HCT116 (cell line): Measurements from ENCODE around the gene KCNH6. TPM values are rescaled to one million over a fixed set of nuclear protein-coding genes. Genes with fewer than 3 reads are reported as not detected.

Experiments used
- ATAC-seq: fragments of 200-7000 bp; cut with Tn5 transposase; 2 replicates; pipeline ENCODE4 v1.9.1; 2020; ENCODE audit warnings: mild to moderate bottlenecking, moderate library complexity
- Bru-seq: library from RNA; stranded (reverse); fragments of 400-500 nt; gene quantifications from one replicate; lab custom pipeline; 2021; lab: Mats Ljungman, UMichigan
- BruChase-seq, 2 experiments: library from RNA; stranded (reverse); fragments of 400-500 nt; gene quantifications; one replicate each; lab custom pipeline; 2021; lab: Mats Ljungman, UMichigan
- BruUV-seq: library from RNA; stranded (reverse); fragments of 400-500 nt; replicated peaks from 2 replicates; lab custom pipeline; 2021; lab: Mats Ljungman, UMichigan
- CTCF ChIA-PET: fragments of 300-600 bp; sonication (Branson Sonifier 250); formaldehyde crosslinking; loops from one replicate; lab custom pipeline; 2021; ENCODE audit warnings: antibody characterized with exemption; lab: Charles Lee
- POLR2A ChIA-PET: fragments of 300-600, 350-600 bp; sonication (Branson Sonifier 250); formaldehyde crosslinking; loops from one replicate; lab custom pipeline; 2021; ENCODE audit warnings: antibody characterized with exemption; lab: Charles Lee
- RAD21 ChIA-PET, 2 experiments: fragments of 300-600 bp; sonication (Branson Sonifier 250); formaldehyde crosslinking; loops; one replicate each; lab custom pipeline; 2023; ENCODE audit warnings: low total read pairs in 2 of 2; ENCODE audit not compliant: uncharacterized antibody in 2 of 2, unreplicated experiment in 2 of 2, low non-redundant PET in 1 of 2; lab: Charles Lee
- DNase-seq: peaks from one replicate; pipeline ENCODE4 v3.0.0-alpha.2; 2010; ENCODE audit warnings: low read depth, low spot score
- H2AFZ ChIP-seq: fragments of 200-600 bp; shearing (Covaris generic), sonication (generic); 2 replicates; pipeline ENCODE4 v1.6.1; 2017; ENCODE audit warnings: low read depth, mixed run types, mixed read lengths, antibody characterized with exemption, low read length; ENCODE audit not compliant: poor library complexity, severe bottlenecking
- H3K27ac ChIP-seq: 2 replicates; pipeline ENCODE4 v1.5.1; 2012; ENCODE audit warnings: low read depth, low read length
- H3K27me3 ChIP-seq: fragments of 200-600 bp; sonication (generic); 2 replicates; pipeline ENCODE4 v1.6.1; 2016; ENCODE audit warnings: mixed run types, low read length, mixed read lengths; ENCODE audit not compliant: insufficient read depth
- H3K36me3 ChIP-seq, 2 experiments: fragments of 200-500 bp in 1 of 2; fragments of 200-600 bp in 1 of 2; sonication (Bioruptor generic) in 1 of 2; sonication (generic) in 1 of 2; 2 replicates each; pipeline versions ENCODE4 v1.5.1 to v1.6.1; 2014 to 2016; ENCODE audit warnings: low read length in 2 of 2, inconsistent platforms in 1 of 2, mixed read lengths in 1 of 2, mixed run types in 1 of 2; ENCODE audit not compliant: insufficient read depth in 2 of 2, control insufficient read depth in 1 of 2
- H3K4me1 ChIP-seq, 2 experiments: fragments of 200-600 bp in 1 of 2; sonication (generic) in 1 of 2; 2 replicates each; pipeline versions ENCODE4 v1.5.1 to v1.6.1; 2012 to 2017; ENCODE audit warnings: low read length in 2 of 2, inconsistent platforms in 1 of 2, mild to moderate bottlenecking in 1 of 2, mixed read lengths in 1 of 2, mixed run types in 1 of 2, moderate library complexity in 1 of 2; ENCODE audit not compliant: insufficient read depth in 2 of 2, control insufficient read depth in 1 of 2
- H3K4me2 ChIP-seq: fragments of 200-600 bp; sonication (generic); 2 replicates; pipeline ENCODE4 v1.6.1; 2017; ENCODE audit warnings: mixed run types, low read length, mixed read lengths
- H3K4me3 ChIP-seq, 2 experiments: fragments of 200-600 bp in 1 of 2; sonication (generic) in 1 of 2; replicated peaks in 1 of 2; 2 replicates each; pipeline ENCODE4 v1.5.1; 2011 to 2016; ENCODE audit warnings: low read length in 2 of 2, control low read depth in 1 of 2, low read depth in 1 of 2, mild to moderate bottlenecking in 1 of 2, mixed read lengths in 1 of 2, mixed run types in 1 of 2
- H3K79me2 ChIP-seq: fragments of 200-600 bp; sonication (generic); 2 replicates; pipeline ENCODE4 v1.6.1; 2017; ENCODE audit warnings: mild to moderate bottlenecking, mixed run types, low read length, moderate library complexity, mixed read lengths; ENCODE audit not compliant: insufficient read depth
- H3K9ac ChIP-seq: fragments of 200-600 bp; sonication (generic); 2 replicates; pipeline ENCODE4 v1.6.1; 2016; ENCODE audit warnings: low read length, mixed read lengths
- H3K9me2 ChIP-seq: fragments of 200-600 bp; sonication (generic), shearing (Covaris generic); 2 replicates; pipeline ENCODE4 v1.6.1; 2017; ENCODE audit warnings: mixed run types, mild to moderate bottlenecking, moderate library complexity; ENCODE audit not compliant: insufficient read depth
- H3K9me3 ChIP-seq, 2 experiments: fragments of 200-500 bp in 1 of 2; fragments of 200-600 bp in 1 of 2; sonication (Bioruptor generic) in 1 of 2; sonication (generic) in 1 of 2; 2 replicates each; pipeline ENCODE4 v1.6.1; 2014 to 2017; ENCODE audit warnings: low read length in 2 of 2, mixed read lengths in 2 of 2, inconsistent platforms in 1 of 2, low read depth in 1 of 2, mild to moderate bottlenecking in 1 of 2, mixed run types in 1 of 2, moderate library complexity in 1 of 2; ENCODE audit not compliant: control insufficient read depth in 1 of 2, insufficient read depth in 1 of 2
- H4K20me1 ChIP-seq: fragments of 200-600 bp; sonication (generic), shearing (Covaris generic); 2 replicates; pipeline ENCODE4 v1.6.1; 2017; ENCODE audit warnings: mixed run types, mild to moderate bottlenecking, moderate library complexity; ENCODE audit not compliant: insufficient read depth
- CBX3 ChIP-seq: IDR thresholded peaks from 2 replicates; pipeline ENCODE4 v1.6.1; 2012; ENCODE audit warnings: low read depth
- EGR1 ChIP-seq: IDR thresholded peaks from 2 replicates; pipeline ENCODE4 v1.6.1; 2012; ENCODE audit warnings: low read depth
- EZH2 ChIP-seq: fragments of 200-600 bp; sonication (generic); IDR thresholded peaks from 2 replicates; pipeline ENCODE4 v1.6.1; 2017; ENCODE audit warnings: antibody characterized with exemption, mixed run types
- EZH2phosphoT487 ChIP-seq: fragments of 200-600 bp; IDR thresholded peaks from 2 replicates; pipeline ENCODE4 v1.6.1; 2018; ENCODE audit warnings: antibody characterized with exemption, borderline replicate concordance
- FOSL1 ChIP-seq: IDR thresholded peaks from 2 replicates; pipeline ENCODE4 v1.6.1; 2012; ENCODE audit warnings: low read depth
- POLR2AphosphoS5 ChIP-seq: IDR thresholded peaks from 2 replicates; pipeline ENCODE4 v1.6.1; 2011; ENCODE audit warnings: mild to moderate bottlenecking, low read depth, low read length, moderate library complexity
- RAD21 ChIP-seq: IDR thresholded peaks from 2 replicates; pipeline ENCODE4 v1.6.1; 2012; ENCODE audit warnings: low read depth, mild to moderate bottlenecking
- SRF ChIP-seq: IDR thresholded peaks from 2 replicates; pipeline ENCODE4 v1.6.1; 2012; ENCODE audit warnings: low read depth
- TCF7L2 ChIP-seq: IDR thresholded peaks from 2 replicates; pipeline ENCODE4 v1.7.0; 2011; ENCODE audit warnings: borderline replicate concordance, inconsistent platforms; ENCODE audit not compliant: insufficient read depth, insufficient read length; ENCODE audit errors: extremely low read depth
- ZNF274 ChIP-seq: fragments of 200-500 bp; sonication (Bioruptor generic); IDR thresholded peaks from 2 replicates; pipeline ENCODE4 v1.6.1; 2014; ENCODE audit warnings: mild to moderate bottlenecking, low read depth, low read length, inconsistent platforms
- intact Hi-C: fragments of 100-400 bp; cut with micrococcal nuclease; formaldehyde crosslinking; loops from 2 replicates; pipeline ENCODE4 v1.10.0; 2022
- long read RNA-seq: library from polyadenylated mRNA; unstranded; transcript quantifications from one replicate; pipeline ENCODE4 v2.0.0, GENCODE V29; 2021; ENCODE audit not compliant: unreplicated experiment
- polyA plus RNA-seq: library from polyadenylated mRNA; unstranded; fragments of >200 nt; gene quantifications from 2 replicates; pipeline ENCODE4 v1.2.1, GENCODE V29; 2012; ENCODE audit warnings: missing spikeins
- total RNA-seq: library from RNA; stranded (reverse); gene quantifications from one replicate; pipeline ENCODE4 v1.2.1, GENCODE V29; 2021; ENCODE audit not compliant: unreplicated experiment
- TF ChIP-seq, protein P1 (sequence below), 3 experiments: fragments of 200-600 bp in 1 of 3; sonication (generic) in 1 of 3; IDR thresholded peaks in 2 of 3; conservative IDR thresholded peaks in 1 of 3; 2 replicates each; pipeline ENCODE4 v1.5.1; 2012 to 2017; ENCODE audit warnings: low read depth in 2 of 3, low read length in 2 of 3, antibody characterized with exemption in 1 of 3, borderline replicate concordance in 1 of 3, control low read depth in 1 of 3, mild to moderate bottlenecking in 1 of 3, mixed read lengths in 1 of 3, mixed run types in 1 of 3, moderate library complexity in 1 of 3; ENCODE audit not compliant: insufficient read depth in 1 of 3
- TF ChIP-seq, protein P2 (sequence below): IDR thresholded peaks from 2 replicates; pipeline ENCODE4 v1.6.1; 2011; ENCODE audit warnings: mild to moderate bottlenecking, low read length, moderate library complexity; ENCODE audit not compliant: insufficient replicate concordance; ENCODE audit errors: extremely low read depth

Gene KCNH6, protein sequence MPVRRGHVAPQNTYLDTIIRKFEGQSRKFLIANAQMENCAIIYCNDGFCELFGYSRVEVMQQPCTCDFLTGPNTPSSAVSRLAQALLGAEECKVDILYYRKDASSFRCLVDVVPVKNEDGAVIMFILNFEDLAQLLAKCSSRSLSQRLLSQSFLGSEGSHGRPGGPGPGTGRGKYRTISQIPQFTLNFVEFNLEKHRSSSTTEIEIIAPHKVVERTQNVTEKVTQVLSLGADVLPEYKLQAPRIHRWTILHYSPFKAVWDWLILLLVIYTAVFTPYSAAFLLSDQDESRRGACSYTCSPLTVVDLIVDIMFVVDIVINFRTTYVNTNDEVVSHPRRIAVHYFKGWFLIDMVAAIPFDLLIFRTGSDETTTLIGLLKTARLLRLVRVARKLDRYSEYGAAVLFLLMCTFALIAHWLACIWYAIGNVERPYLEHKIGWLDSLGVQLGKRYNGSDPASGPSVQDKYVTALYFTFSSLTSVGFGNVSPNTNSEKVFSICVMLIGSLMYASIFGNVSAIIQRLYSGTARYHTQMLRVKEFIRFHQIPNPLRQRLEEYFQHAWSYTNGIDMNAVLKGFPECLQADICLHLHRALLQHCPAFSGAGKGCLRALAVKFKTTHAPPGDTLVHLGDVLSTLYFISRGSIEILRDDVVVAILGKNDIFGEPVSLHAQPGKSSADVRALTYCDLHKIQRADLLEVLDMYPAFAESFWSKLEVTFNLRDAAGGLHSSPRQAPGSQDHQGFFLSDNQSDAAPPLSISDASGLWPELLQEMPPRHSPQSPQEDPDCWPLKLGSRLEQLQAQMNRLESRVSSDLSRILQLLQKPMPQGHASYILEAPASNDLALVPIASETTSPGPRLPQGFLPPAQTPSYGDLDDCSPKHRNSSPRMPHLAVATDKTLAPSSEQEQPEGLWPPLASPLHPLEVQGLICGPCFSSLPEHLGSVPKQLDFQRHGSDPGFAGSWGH
- total RNA-seq (not detected), Bru-seq, nascent RNA (percentile 6 among the genes with signal in this experiment), BruChase-seq, experiment 1, labeled RNA remaining after a 6-hour chase (percentile 4 among the genes with signal in this experiment), BruChase-seq, experiment 2, labeled RNA remaining after a 2-hour chase (percentile 9 among the genes with signal in this experiment)
- polyA plus RNA-seq: 0.03 and 0.04 TPM in 2 replicates
- long read RNA-seq: 0 reads

DNA sequence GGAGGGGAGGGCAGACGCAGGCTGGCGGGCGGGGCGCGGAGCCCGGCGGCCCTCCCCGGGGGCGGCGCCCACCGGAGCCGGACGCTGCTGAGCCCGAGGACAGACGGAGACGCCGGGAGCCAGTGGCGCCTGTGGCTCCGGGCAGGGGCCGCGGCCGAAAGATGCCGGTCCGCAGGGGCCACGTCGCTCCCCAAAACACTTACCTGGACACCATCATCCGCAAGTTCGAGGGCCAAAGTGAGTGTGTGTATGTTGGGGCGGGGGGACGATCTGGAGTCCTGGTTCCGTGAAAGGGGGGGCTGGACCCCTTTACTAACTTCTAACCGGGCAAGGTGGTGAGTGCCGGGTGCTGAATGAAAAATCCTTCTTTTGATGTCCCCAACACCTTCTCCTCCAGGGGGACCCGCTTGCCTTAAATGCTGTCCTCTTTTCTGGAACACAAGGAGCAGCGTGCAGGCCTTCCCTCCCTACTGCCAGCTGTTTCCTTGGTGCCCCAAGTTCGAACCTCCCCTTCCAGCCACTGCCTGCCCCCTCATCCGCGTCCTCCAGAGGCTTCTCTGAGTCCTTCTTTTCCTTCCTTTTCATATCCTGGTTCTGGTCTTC lies at the start of gene KCNH6:
Gene KCNH6 (plus strand): TSS at position 106 of the 603 bp plus-strand sequence. CDS start 56 bp downstream, at position 162.
- H3K27ac ChIP-seq: no peak within 1 kb of the TSS
- no peaks in the 10 kb centered on the region for H3K79me2 ChIP-seq
- ChIA-PET CTCF (interaction anchor here (0.6 to 1.0 kb wide), 2 partner anchors 89 to 98 kb away, joined by 3 read pairs; no protein-coding TSS in a partner anchor), RAD21 (no interaction called here), POLR2A (no interaction called here)
- H3K9ac ChIP-seq: no peak within 1 kb of the TSS
- BruUV-seq: no TSS peak
- no peak within 1 kb of the TSS for H3K4me3 ChIP-seq
- peaks cover 30% of the 10 kb centered on the region for H3K27me3 ChIP-seq
- ATAC-seq (peak; percentile 5; the same call in 1 of the 2 replicates), DNase-seq (no peak)
- intact Hi-C loops: no loop called here
- peaks cover 3 to 8% of the 10 kb centered on the region in 2 experiments; a peak in 3 of 4 replicates for H3K4me1 ChIP-seq
- H2AFZ ChIP-seq: no peak within 1 kb of the TSS
- no peaks in the 10 kb centered on the region for H3K9me2 ChIP-seq
- 0 out of 2 replicates have a peak within 1 kb of the TSS, but pooled peaks have one; percentile 4 for H3K4me2 ChIP-seq
- no peaks in the 10 kb centered on the region for H3K36me3 ChIP-seq
- H3K9me3 ChIP-seq: no peaks in the 10 kb centered on the region
- TF ChIP-seq POLR2AphosphoS5 (no peak), EGR1 (no peak), CBX3 (no peak), EZH2phosphoT487 (no peak), RAD21 (no peak), SRF (no peak), TCF7L2 (no peak), EZH2 (no peak), FOSL1 (no peak), ZNF274 (no peak)
- TF ChIP-seq, protein P1, sequence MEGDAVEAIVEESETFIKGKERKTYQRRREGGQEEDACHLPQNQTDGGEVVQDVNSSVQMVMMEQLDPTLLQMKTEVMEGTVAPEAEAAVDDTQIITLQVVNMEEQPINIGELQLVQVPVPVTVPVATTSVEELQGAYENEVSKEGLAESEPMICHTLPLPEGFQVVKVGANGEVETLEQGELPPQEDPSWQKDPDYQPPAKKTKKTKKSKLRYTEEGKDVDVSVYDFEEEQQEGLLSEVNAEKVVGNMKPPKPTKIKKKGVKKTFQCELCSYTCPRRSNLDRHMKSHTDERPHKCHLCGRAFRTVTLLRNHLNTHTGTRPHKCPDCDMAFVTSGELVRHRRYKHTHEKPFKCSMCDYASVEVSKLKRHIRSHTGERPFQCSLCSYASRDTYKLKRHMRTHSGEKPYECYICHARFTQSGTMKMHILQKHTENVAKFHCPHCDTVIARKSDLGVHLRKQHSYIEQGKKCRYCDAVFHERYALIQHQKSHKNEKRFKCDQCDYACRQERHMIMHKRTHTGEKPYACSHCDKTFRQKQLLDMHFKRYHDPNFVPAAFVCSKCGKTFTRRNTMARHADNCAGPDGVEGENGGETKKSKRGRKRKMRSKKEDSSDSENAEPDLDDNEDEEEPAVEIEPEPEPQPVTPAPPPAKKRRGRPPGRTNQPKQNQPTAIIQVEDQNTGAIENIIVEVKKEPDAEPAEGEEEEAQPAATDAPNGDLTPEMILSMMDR (IDR thresholded peaks at IDR 0.05 in 2 of 3, conservative IDR thresholded peaks at IDR 0.05 in 1 of 3; ENCODE audit: borderline replicate concordance in 1 of 3, insufficient read depth in 1 of 3, low read depth in 2 of 3, low read length in 2 of 3): no peak
- TF ChIP-seq, protein P2, sequence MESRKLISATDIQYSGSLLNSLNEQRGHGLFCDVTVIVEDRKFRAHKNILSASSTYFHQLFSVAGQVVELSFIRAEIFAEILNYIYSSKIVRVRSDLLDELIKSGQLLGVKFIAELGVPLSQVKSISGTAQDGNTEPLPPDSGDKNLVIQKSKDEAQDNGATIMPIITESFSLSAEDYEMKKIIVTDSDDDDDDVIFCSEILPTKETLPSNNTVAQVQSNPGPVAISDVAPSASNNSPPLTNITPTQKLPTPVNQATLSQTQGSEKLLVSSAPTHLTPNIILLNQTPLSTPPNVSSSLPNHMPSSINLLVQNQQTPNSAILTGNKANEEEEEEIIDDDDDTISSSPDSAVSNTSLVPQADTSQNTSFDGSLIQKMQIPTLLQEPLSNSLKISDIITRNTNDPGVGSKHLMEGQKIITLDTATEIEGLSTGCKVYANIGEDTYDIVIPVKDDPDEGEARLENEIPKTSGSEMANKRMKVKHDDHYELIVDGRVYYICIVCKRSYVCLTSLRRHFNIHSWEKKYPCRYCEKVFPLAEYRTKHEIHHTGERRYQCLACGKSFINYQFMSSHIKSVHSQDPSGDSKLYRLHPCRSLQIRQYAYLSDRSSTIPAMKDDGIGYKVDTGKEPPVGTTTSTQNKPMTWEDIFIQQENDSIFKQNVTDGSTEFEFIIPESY: no peak
- no peaks in the 10 kb centered on the region for H4K20me1 ChIP-seq
